HepG2 (cell line): ENCODE measurements around the gene CNTF. TPM values are rescaled to one million over a fixed set of nuclear protein-coding genes. Genes with fewer than 3 reads are reported as not detected.

Experiments used
- CBX2 ChIP-seq, 2 experiments: fragments of 200-600 bp in 1 of 2; sonication (generic); formaldehyde crosslinking in 1 of 2; IDR thresholded peaks; 2 replicates each; pipeline versions ENCODE4 v1.7.0 to v1.8.1; 2018 to 2022; ENCODE audit warnings: low read depth in 2 of 2, low read length in 1 of 2, mild to moderate bottlenecking in 1 of 2, missing genetic modification reagents in 1 of 2
- CREBL2 ChIP-seq: sonication (generic); formaldehyde crosslinking; IDR thresholded peaks from 2 replicates; pipeline ENCODE4 v1.8.1; 2023; ENCODE audit warnings: missing genetic modification reagents, mild to moderate bottlenecking, borderline replicate concordance
- ELF1 ChIP-seq: sonication (generic); formaldehyde crosslinking; IDR thresholded peaks from 2 replicates; pipeline ENCODE4 v1.4.0; 2020; ENCODE audit warnings: missing genetic modification reagents
- GLI4 ChIP-seq: sonication (generic); formaldehyde crosslinking; IDR thresholded peaks from 2 replicates; pipeline ENCODE4 v1.5.1; 2020; ENCODE audit warnings: missing genetic modification reagents, mild to moderate bottlenecking, moderate library complexity, borderline replicate concordance
- HIVEP1 ChIP-seq: sonication (generic); formaldehyde crosslinking; IDR thresholded peaks from 2 replicates; pipeline ENCODE4 v1.4.0; 2020; ENCODE audit warnings: mild to moderate bottlenecking, missing genetic modification reagents
- HMG20B ChIP-seq: conservative IDR thresholded peaks from 2 replicates; pipeline ENCODE4 v1.6.1; 2016; ENCODE audit warnings: missing genetic modification reagents, missing compliant biosample characterization
- KAT8 ChIP-seq: IDR thresholded peaks from 2 replicates; pipeline ENCODE4 v1.6.1; 2016; ENCODE audit warnings: missing genetic modification reagents, missing compliant biosample characterization
- MZF1 ChIP-seq: sonication (generic); formaldehyde crosslinking; IDR thresholded peaks from 2 replicates; pipeline ENCODE4 v1.8.1; 2023; ENCODE audit warnings: mild to moderate bottlenecking, missing genetic modification reagents, borderline replicate concordance
- NFE2L1 ChIP-seq: sonication (generic); formaldehyde crosslinking; IDR thresholded peaks from 2 replicates; pipeline ENCODE4 v1.4.0; 2020; ENCODE audit warnings: missing genetic modification reagents, mild to moderate bottlenecking, borderline replicate concordance
- SP4 ChIP-seq: sonication (generic); formaldehyde crosslinking; IDR thresholded peaks from 2 replicates; pipeline ENCODE4 v1.8.1; 2023; ENCODE audit warnings: mild to moderate bottlenecking, missing genetic modification reagents
- STAT6 ChIP-seq: sonication (generic); formaldehyde crosslinking; IDR thresholded peaks from 2 replicates; pipeline ENCODE4 v1.4.0; 2020; ENCODE audit warnings: missing genetic modification reagents, mild to moderate bottlenecking, borderline replicate concordance
- THAP7 ChIP-seq: sonication (generic); formaldehyde crosslinking; IDR thresholded peaks from 2 replicates; pipeline ENCODE4 v1.8.1; 2023; ENCODE audit warnings: mild to moderate bottlenecking, missing genetic modification reagents
- TSC22D2 ChIP-seq: sonication (generic); formaldehyde crosslinking; IDR thresholded peaks from 2 replicates; pipeline ENCODE4 v1.5.1; 2020; ENCODE audit warnings: missing genetic modification reagents, mild to moderate bottlenecking, borderline replicate concordance
- ZBTB42 ChIP-seq: sonication (generic); formaldehyde crosslinking; IDR thresholded peaks from 2 replicates; pipeline ENCODE4 v1.5.0; 2020; ENCODE audit warnings: mild to moderate bottlenecking, missing genetic modification reagents
- ZIK1 ChIP-seq: sonication (generic); formaldehyde crosslinking; IDR thresholded peaks from 2 replicates; pipeline ENCODE4 v1.5.0; 2020; ENCODE audit warnings: mild to moderate bottlenecking, low read depth, missing genetic modification reagents, borderline replicate concordance
- ZNF253 ChIP-seq: sonication (generic); formaldehyde crosslinking; IDR thresholded peaks from 2 replicates; pipeline ENCODE4 v1.8.0; 2022; ENCODE audit warnings: mild to moderate bottlenecking, missing genetic modification reagents, borderline replicate concordance
- ZNF276 ChIP-seq: sonication (generic); formaldehyde crosslinking; IDR thresholded peaks from 2 replicates; pipeline ENCODE4 v1.4.0; 2020; ENCODE audit warnings: mild to moderate bottlenecking, low read depth, missing genetic modification reagents
- ZNF354B ChIP-seq: sonication (generic); formaldehyde crosslinking; IDR thresholded peaks from 2 replicates; pipeline ENCODE4 v1.8.0; 2022; ENCODE audit warnings: mild to moderate bottlenecking, missing genetic modification reagents
- ZNF557 ChIP-seq: sonication (generic); formaldehyde crosslinking; IDR thresholded peaks from 2 replicates; pipeline ENCODE4 v1.4.0; 2020; ENCODE audit warnings: missing genetic modification reagents
- ZNF558 ChIP-seq: sonication (generic); formaldehyde crosslinking; IDR thresholded peaks from 2 replicates; pipeline ENCODE4 v1.9.0; 2022; ENCODE audit warnings: mild to moderate bottlenecking, missing genetic modification reagents, borderline replicate concordance
- ZNF567 ChIP-seq: sonication (generic); formaldehyde crosslinking; IDR thresholded peaks from 2 replicates; pipeline ENCODE4 v1.8.1; 2023; ENCODE audit warnings: mild to moderate bottlenecking, missing genetic modification reagents, borderline replicate concordance
- polyA plus RNA-seq, 8 experiments: library from polyadenylated mRNA; depleted of rRNA in 3 of 8; stranded (reverse) in 7 of 8; unstranded in 1 of 8; fragments of >200 nt; fragmentation: Illumina TruSeq in 4 of 8; extraction: Trizol in 4 of 8; gene quantifications; 2 replicates each; pipeline versions ENCODE4 v1.2.1 to v1.2.3, GENCODE V29; 2011 to 2016; ENCODE audit warnings: low read depth in 4 of 8, missing spikeins in 1 of 8, mixed read lengths in 1 of 8; ENCODE audit not compliant: insufficient read depth in 1 of 8
- total RNA-seq, 5 experiments: library from RNA; depleted of rRNA; stranded (reverse); fragments of >200 nt; fragmentation: Illumina TruSeq; extraction: Trizol; gene quantifications; 2 replicates each; pipeline ENCODE4 v1.2.3, GENCODE V29; 2016; ENCODE audit warnings: low read depth in 1 of 5
- TF ChIP-seq, protein P1 (sequence below): IDR thresholded peaks from 2 replicates; pipeline ENCODE4 v1.6.1; 2012; ENCODE audit warnings: low read length, improper control_type of control experiment

CNTF gene
- total and polyA plus RNA-seq, 2 of the 13 experiments (the other 11 are each of a cell fraction or from before 2014, with no cell fraction given), result 0.51 to 2.3 TPM

DNA sequence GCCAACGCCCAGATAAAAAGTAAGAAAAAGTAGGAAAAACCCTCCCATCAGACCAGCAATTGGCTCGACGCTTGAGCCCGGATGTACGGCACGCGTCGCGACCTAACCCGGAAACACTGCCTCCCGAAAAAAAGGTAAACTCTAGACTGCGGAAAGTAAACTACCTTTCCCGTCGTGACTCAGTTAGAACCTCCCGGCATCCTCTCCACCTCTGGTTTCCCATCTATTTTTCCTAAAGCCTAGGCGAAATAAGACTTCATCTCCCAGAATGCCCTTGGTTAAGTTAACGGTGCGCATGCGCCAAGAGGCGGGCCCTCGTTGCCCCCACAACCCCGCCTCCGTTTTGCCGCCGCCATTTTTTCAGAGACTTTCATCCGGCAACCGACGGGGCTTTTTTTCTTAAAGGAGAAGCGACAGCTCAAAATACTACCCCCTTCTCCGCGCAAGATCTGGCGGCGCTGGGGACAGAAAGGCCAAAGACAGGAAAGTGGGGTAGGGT, 44.3 kb upstream of the CNTF start (continued):
- TF ChIP-seq, protein P1, sequence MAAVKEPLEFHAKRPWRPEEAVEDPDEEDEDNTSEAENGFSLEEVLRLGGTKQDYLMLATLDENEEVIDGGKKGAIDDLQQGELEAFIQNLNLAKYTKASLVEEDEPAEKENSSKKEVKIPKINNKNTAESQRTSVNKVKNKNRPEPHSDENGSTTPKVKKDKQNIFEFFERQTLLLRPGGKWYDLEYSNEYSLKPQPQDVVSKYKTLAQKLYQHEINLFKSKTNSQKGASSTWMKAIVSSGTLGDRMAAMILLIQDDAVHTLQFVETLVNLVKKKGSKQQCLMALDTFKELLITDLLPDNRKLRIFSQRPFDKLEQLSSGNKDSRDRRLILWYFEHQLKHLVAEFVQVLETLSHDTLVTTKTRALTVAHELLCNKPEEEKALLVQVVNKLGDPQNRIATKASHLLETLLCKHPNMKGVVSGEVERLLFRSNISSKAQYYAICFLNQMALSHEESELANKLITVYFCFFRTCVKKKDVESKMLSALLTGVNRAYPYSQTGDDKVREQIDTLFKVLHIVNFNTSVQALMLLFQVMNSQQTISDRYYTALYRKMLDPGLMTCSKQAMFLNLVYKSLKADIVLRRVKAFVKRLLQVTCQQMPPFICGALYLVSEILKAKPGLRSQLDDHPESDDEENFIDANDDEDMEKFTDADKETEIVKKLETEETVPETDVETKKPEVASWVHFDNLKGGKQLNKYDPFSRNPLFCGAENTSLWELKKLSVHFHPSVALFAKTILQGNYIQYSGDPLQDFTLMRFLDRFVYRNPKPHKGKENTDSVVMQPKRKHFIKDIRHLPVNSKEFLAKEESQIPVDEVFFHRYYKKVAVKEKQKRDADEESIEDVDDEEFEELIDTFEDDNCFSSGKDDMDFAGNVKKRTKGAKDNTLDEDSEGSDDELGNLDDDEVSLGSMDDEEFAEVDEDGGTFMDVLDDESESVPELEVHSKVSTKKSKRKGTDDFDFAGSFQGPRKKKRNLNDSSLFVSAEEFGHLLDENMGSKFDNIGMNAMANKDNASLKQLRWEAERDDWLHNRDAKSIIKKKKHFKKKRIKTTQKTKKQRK, result no peak
- TF ChIP-seq ZNF567 (no peak), ZNF253 (CRISPR knock-in tag) (no peak), GLI4 (CRISPR knock-in tag) (no peak), TSC22D2 (CRISPR knock-in tag) (no peak), SP4 (no peak), NFE2L1 (CRISPR knock-in tag) (no peak), HIVEP1 (CRISPR knock-in tag) (no peak), ZNF558 (no peak), ZNF557 (CRISPR knock-in tag) (no peak), CBX2 (IDR thresholded peaks at IDR 0.05; ENCODE audit: low read depth, low read length) (no peak), CBX2 (CRISPR knock-in tag; IDR thresholded peaks at IDR 0.05; ENCODE audit: low read depth) (no peak), HMG20B (CRISPR knock-in tag) (no peak), THAP7 (CRISPR knock-in tag) (no peak), ZBTB42 (CRISPR knock-in tag) (no peak), MZF1 (CRISPR knock-in tag) (no peak), KAT8 (CRISPR knock-in tag) (peak; percentile 89), CREBL2 (no peak), ZIK1 (CRISPR knock-in tag) (no peak), STAT6 (CRISPR knock-in tag) (no peak), ELF1 (CRISPR knock-in tag) (peak; percentile 85), ZNF276 (CRISPR knock-in tag) (no peak), ZNF354B (CRISPR knock-in tag) (no peak)
